Spinal cord (tissue), 10 donors: ENCODE results near the gene ATF5. TPM values are rescaled to one million over a fixed set of nuclear protein-coding genes. Genes with fewer than 3 reads are reported as not detected.
"Not testable (repeated sequence)": the region's sequence is repeated elsewhere in the genome, so short reads cannot be mapped to it uniquely, and the experiment has no call there.

Experiments used
- DNase-seq, 6 donors: peaks; one replicate each; pipeline versions ENCODE4 v3.0.0 to v3.0.0-alpha.2; 2013 to 2015; ENCODE audit warnings: low spot score in 6 of 6, low read depth in 4 of 6
- H3K27ac ChIP-seq: one replicate; pipeline ENCODE4 v1.5.1; 2013; ENCODE audit warnings: low read depth, low read length, control low read depth
- H3K27me3 ChIP-seq: one replicate; pipeline ENCODE4 v1.6.1; 2013; ENCODE audit warnings: low read length; ENCODE audit not compliant: control insufficient read depth, insufficient read depth
- H3K36me3 ChIP-seq: one replicate; pipeline ENCODE4 v1.6.1; 2013; ENCODE audit warnings: low read length; ENCODE audit not compliant: control insufficient read depth, insufficient read depth
- H3K4me1 ChIP-seq: one replicate; pipeline ENCODE4 v1.6.1; 2013; ENCODE audit warnings: low read length; ENCODE audit not compliant: control insufficient read depth, insufficient read depth
- H3K4me3 ChIP-seq: one replicate; pipeline ENCODE4 v1.5.1; 2013; ENCODE audit warnings: low read depth, low read length, control low read depth
- H3K9me3 ChIP-seq: one replicate; pipeline ENCODE4 v1.6.1; 2013; ENCODE audit warnings: low read length; ENCODE audit not compliant: control insufficient read depth, insufficient read depth
- WGBS: methylation state at CpG from one replicate; pipeline ENCODE4 v1.1.5; 2013; ENCODE audit warnings: missing lambda C conversion rate; ENCODE audit not compliant: insufficient coverage; 5-methylcytosine and 5-hydroxymethylcytosine counted together
- polyA plus RNA-seq, 2 donors: library from polyadenylated mRNA; unstranded; fragments of 120-200 nt; gene quantifications; one replicate each; pipeline ENCODE4 v1.2.1, GENCODE V29; 2013; ENCODE audit not compliant: insufficient read length in 2 of 2
- total RNA-seq, 2 donors: library from RNA; depleted of rRNA in 1 of 2; stranded (reverse); fragments of 120-200 nt in 1 of 2; fragments of >200 nt in 1 of 2; gene quantifications; one replicate each; pipeline versions ENCODE4 v1.2.3 to v1.2.4, GENCODE V29; 2013 to 2014
- donor health status: healthy.

Gene ATF5
- total and polyA plus RNA-seq, 4 donors: 2.6 to 19.5 (median 13.1) TPM

DNA sequence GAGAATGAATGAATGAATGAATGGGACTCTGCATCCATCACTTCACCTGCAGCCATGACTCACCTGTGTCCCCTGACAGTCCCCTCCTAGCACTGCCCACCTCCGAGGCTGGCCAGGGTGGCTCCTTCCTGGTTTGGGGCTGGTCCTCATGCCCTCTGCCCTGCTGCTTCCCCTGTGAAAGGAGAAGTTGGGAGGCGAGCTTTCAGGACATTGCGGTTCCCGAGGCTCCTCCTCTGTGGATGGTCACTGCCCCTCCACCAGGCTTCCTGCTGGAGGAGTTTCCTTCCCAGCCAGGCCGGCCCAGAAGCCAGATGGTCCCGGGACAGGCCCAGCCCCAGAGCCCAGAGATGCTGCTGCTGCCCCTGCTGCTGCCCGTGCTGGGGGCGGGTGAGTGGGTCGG is 40.4 kb downstream of the ATF5 start:
- DNase-seq, H3K9me3 ChIP-seq, H3K36me3 ChIP-seq, H3K27ac ChIP-seq, H3K4me1 ChIP-seq, H3K27me3 ChIP-seq, H3K4me3 ChIP-seq: not testable (repeated sequence)
- no CpG with 5 or more reads among the region's 9 CpGs for WGBS

DNA sequence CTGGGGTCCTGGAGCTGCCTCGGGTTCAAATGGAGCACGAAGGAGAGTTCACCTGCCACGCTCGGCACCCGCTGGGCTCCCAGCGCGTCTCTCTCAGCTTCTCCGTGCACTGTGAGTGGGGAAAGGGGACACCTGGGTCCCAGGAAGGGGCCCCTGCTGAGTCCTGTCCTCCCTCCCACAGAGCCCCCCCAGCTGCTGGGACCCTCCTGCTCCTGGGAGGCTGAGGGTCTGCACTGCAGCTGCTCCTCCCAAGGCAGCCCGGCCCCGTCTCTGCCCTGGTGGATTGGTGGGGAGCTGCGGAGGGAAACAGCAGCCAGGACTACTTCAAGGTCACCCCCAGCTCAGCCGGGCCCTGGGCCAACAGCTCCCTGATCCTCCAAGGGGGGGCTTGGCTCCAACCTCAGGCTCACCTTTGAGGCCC is 43.0 kb downstream of the ATF5 start:
- 61% methylated on average over 10 of the region's 12 CpGs for WGBS
- H3K9me3 ChIP-seq: no peaks in the 10 kb centered on the region
- DNase-seq: no peak
- H3K4me1 ChIP-seq: no peaks in the 10 kb centered on the region
- peaks cover 23% of the 10 kb centered on the region for H3K36me3 ChIP-seq
- peaks cover 2% of the 10 kb centered on the region for H3K27me3 ChIP-seq
- no peak overlapping the region for H3K27ac ChIP-seq
- no peak overlapping the region for H3K4me3 ChIP-seq

DNA sequence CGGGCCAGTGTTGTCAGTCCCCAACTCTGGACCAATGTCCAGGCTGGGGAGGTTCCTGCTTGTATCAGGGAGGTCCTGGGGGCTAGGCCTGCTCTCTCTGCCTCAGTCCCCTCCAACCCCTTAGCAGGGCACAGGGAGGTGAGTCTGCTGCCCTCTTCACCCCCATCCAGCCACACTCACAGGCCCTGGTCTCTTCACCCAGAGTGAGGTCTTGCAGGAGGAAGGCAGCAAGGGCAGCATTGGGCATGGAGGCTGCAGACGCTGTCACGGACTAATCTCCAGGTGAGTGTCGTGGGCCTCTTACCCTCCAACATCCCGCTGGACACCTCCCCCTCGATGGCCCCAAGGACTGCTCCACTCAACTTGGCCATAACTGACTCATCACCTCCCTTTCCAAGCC is 43.8 kb downstream of the ATF5 start:
- H3K36me3 ChIP-seq: peaks cover 31% of the 10 kb centered on the region
- H3K27ac ChIP-seq: no peak overlapping the region
- no peaks in the 10 kb centered on the region for H3K4me1 ChIP-seq
- no peak overlapping the region for H3K4me3 ChIP-seq
- no peaks in the 10 kb centered on the region for H3K9me3 ChIP-seq
- WGBS: 94% methylated on average over 6 of the region's 6 CpGs
- no peak for DNase-seq
- H3K27me3 ChIP-seq: peaks cover 2% of the 10 kb centered on the region

DNA sequence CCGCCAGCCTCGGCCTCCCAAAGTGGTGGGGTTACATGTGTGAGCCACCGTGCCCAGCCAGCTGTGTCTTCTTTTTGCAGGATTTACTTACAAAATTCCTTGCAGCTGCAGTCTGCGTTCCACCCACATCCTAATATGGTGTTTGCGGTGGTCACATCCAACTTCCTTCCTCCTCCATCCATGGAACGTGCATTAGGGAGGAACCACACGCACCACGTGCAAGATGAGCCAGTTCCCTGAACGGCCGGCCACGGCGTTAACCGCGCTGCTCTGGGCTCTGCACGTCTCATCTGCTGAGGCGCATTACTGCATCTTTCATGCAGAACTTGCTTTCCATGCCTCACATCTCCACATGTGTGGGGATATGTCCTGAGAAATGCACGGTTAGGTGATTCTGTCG is 45.0 kb downstream of the ATF5 start:
- WGBS: 86% methylated on average over 18 of the region's 18 CpGs
- Histone ChIP-seq H3K4me1 (no peaks in the 10 kb centered on the region), H3K27ac (no peak overlapping the region), H3K4me3 (no peak overlapping the region), H3K27me3 (no peaks in the 10 kb centered on the region), H3K9me3 (no peaks in the 10 kb centered on the region), H3K36me3 (peaks cover 41% of the 10 kb centered on the region)
- DNase-seq: no peak

DNA sequence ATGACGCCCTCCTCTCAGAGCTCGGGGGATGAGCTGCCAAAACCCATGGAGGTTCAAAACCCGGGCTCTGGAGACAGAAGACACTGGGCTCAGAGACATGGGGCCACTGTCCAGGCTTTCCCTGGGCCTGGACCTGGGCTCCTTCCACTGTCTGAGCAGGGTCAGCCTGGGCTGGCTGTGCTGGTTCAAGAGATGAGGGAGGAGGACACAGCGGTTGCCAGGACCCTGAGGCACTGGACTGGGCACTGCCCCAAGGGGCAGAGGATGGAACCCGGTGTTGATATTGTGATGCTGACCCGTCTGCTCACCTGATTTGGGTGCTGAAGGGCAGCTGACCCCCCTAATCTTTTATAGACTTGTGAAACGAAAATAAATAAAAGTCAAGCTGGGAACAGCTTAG is 46.0 kb downstream of the ATF5 start:
- Histone ChIP-seq H3K27me3 (no peaks in the 10 kb centered on the region), H3K9me3 (no peaks in the 10 kb centered on the region), H3K4me3 (no peak overlapping the region), H3K4me1 (no peaks in the 10 kb centered on the region), H3K36me3 (peaks cover 44% of the 10 kb centered on the region), H3K27ac (no peak overlapping the region)
- WGBS: 85% methylated on average over 7 of the region's 7 CpGs
- DNase-seq: no peak

DNA sequence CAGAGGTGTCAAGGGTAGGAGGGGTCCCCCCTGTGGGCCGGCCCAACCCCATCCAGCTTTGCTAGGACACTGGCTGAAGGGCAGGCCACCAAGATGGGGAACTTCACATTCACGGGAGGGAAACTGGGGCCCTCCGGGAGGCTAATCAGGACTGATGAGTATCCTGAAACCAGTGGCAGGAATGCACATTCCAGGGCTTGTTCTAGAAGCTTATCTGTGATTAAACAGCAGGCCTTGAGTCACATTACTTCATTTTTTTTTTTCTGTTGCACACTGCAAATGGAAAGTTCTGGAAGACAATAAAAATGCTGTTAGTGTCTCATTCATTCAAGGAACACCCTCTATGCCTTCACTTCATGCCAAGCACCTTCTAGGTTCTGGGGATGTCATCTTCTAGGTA is 47.5 kb downstream of the ATF5 start:
- no peaks in the 10 kb centered on the region for H3K4me1 ChIP-seq
- H3K36me3 ChIP-seq: peaks cover 44% of the 10 kb centered on the region
- no peak overlapping the region for H3K4me3 ChIP-seq
- no peaks in the 10 kb centered on the region for H3K9me3 ChIP-seq
- DNase-seq: no peak
- H3K27ac ChIP-seq: no peak overlapping the region
- WGBS: 93% methylated on average over 3 of the region's 3 CpGs
- no peaks in the 10 kb centered on the region for H3K27me3 ChIP-seq

DNA sequence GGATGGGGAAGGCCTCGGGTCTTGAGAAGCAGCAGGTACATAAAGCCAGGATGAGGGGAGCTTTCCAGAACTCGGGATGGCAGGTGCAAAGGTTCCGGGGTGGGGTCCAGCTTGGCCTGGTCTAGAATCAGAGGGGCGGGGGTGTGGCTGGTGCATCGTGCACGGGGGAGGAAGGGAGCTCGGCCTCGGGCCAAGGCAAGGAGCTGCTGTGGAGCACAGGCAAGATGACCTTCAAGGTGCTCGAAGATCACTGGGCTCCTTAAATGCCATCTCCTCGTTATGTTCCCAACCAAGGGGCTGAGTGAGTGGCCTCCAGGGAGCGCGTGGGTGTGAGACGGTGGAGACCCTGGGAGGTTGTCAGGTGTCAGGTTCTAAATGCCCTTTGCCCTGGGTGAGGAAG is 48.1 kb downstream of the ATF5 start:
- Histone ChIP-seq H3K4me1 (no peaks in the 10 kb centered on the region), H3K36me3 (peaks cover 50% of the 10 kb centered on the region), H3K27me3 (no peaks in the 10 kb centered on the region), H3K4me3 (no peak overlapping the region), H3K9me3 (no peaks in the 10 kb centered on the region), H3K27ac (no peak overlapping the region)
- DNase-seq: no peak
- 86% methylated on average over 13 of the region's 13 CpGs for WGBS

DNA sequence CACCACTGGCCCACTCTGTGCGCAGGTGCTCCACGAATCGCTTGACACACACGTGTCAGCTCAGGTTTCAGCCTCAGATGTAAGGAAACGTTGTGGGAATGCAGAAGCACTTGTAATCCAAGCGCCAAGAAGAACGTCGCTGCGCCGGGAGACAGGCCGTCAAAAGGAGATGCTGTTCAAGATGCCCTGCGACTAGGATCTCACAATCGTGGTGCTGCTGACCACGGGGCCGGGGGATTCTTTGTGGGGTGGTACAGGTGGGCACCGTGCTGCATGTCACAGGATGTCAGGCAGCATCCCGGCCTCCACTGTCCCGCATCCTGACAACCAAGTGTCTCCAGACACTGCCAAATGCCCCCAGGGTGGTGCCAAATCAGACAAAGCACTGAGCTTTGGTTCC is 48.9 kb downstream of the ATF5 start:
- Histone ChIP-seq H3K27me3 (no peaks in the 10 kb centered on the region), H3K4me1 (no peaks in the 10 kb centered on the region), H3K27ac (no peak overlapping the region), H3K4me3 (no peak overlapping the region), H3K36me3 (peaks cover 52% of the 10 kb centered on the region), H3K9me3 (no peaks in the 10 kb centered on the region)
- no peak for DNase-seq
- WGBS: 86% methylated on average over 18 of the region's 18 CpGs

DNA sequence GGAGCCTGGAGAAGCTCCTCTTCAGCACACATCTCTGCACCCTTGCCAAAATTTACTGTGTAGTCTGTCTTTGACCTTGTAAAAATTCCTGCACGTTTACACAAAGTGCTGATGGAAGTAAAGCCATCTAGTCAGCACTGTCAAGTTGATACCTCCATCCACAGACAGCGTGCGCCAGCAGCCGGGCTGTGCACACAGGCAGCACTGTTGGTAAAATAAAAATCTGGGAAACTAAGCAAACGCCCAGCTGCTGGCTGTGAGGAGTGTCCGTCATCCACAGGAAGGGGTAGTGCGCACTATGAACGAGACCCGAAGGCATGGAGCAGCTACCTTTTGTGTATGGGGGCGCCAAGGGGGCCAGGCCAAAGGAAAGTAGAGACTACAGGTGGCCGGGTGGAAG is 49.3 kb downstream of the ATF5 start:
- 89% methylated on average over 8 of the region's 11 CpGs for WGBS
- H3K36me3 ChIP-seq: peaks cover 55% of the 10 kb centered on the region
- no peaks in the 10 kb centered on the region for H3K9me3 ChIP-seq
- H3K4me3 ChIP-seq: no peak overlapping the region
- no peak for DNase-seq
- no peaks in the 10 kb centered on the region for H3K4me1 ChIP-seq
- no peaks in the 10 kb centered on the region for H3K27me3 ChIP-seq
- H3K27ac ChIP-seq: no peak overlapping the region

DNA sequence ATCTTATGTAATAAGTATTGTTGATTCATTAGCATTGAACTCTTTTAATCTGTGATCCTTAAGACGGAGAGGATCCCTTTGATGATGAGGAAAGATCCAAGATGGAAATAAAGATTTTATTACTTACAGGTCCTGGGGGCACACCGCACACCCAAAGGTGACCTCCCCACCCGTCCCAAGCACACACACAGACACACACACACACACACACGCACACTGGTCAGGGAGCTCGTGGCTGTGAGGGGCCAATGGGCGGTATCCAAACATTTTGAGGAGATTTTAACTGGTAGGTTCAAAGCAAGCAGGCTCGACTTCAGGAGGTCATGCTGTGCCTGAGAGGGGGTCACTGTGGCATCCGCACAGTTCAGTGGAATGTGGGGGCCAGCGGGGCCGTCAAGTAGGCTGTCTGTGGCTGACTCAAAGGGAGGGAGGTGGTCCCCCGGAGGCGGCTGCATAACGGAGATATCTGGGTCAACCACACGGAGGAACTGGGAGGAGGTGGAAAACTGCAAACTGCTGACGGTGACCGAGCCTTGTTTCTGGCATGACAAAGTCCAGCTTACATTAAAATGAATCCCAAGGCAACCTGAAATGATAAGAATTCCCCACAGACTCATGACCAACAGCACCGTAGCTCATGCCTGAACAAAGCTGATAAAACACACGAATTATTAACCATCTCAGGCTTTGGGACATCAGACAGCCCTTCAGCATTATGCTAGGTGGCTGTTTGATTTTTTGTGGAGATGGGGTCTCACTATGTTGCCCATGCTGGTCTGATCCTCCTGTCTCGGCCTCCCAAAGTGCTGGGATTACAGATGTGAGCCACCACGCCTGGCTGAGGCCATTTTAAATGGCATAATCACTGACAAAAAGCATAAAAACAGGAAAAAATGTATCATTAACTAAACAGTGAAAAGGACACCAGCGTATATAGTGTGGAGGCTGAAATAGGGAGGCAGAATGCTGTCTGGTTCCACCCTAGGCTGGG is 52.9 kb downstream of the ATF5 start:
- Histone ChIP-seq H3K9me3 (no peaks in the 10 kb centered on the region), H3K4me3 (no peak overlapping the region), H3K36me3 (peaks cover 56% of the 10 kb centered on the region), H3K4me1 (no peaks in the 10 kb centered on the region), H3K27ac (no peak overlapping the region), H3K27me3 (no peaks in the 10 kb centered on the region)
- DNase-seq: no peak
- WGBS: 73% methylated on average over 13 of the region's 21 CpGs
